ENCODE measurements around the gene SLC39A11. TPM values are rescaled to one million over a fixed set of nuclear protein-coding genes. Genes with fewer than 3 reads are reported as not detected.

Gene SLC39A11
- total RNA-seq, 2 experiments from 2014 or later, result 25.6 to 51.5 TPM

DNA sequence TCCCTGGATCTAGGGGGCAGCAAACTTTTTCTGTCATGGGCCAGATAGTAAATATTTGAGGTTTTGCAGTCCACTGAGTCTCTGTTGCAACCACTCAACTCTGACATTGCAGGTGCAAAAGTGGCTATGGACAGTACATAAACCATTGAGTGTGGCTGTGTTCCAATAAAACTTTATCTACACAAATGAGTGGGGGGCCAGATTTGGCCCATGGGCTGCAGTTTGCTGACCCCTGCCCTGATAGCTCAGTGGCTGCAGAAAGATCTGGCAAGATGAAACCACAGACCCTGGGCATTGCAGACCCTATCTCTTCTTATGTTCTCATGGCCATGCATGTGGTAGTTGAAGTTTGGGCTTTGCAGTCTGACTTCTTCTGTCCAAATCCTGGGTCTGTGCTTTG is 440.5 kb downstream of the SLC39A11 start:
- no peaks in the 10 kb centered on the region for H3K79me2 ChIP-seq (ENCODE audit: insufficient read depth, low read depth, low read length)
- H2AFZ ChIP-seq (ENCODE audit: low read length), result no peak overlapping the region
- TF ChIP-seq EZH2phosphoT487 (IDR thresholded peaks at IDR 0.05; ENCODE audit: borderline replicate concordance, low read depth, low read length), result no peak
- TF ChIP-seq, protein P1, sequence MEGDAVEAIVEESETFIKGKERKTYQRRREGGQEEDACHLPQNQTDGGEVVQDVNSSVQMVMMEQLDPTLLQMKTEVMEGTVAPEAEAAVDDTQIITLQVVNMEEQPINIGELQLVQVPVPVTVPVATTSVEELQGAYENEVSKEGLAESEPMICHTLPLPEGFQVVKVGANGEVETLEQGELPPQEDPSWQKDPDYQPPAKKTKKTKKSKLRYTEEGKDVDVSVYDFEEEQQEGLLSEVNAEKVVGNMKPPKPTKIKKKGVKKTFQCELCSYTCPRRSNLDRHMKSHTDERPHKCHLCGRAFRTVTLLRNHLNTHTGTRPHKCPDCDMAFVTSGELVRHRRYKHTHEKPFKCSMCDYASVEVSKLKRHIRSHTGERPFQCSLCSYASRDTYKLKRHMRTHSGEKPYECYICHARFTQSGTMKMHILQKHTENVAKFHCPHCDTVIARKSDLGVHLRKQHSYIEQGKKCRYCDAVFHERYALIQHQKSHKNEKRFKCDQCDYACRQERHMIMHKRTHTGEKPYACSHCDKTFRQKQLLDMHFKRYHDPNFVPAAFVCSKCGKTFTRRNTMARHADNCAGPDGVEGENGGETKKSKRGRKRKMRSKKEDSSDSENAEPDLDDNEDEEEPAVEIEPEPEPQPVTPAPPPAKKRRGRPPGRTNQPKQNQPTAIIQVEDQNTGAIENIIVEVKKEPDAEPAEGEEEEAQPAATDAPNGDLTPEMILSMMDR (conservative IDR thresholded peaks at IDR 0.05; ENCODE audit: low read length), result no peak
- H3K27ac ChIP-seq (ENCODE audit: low read depth, low read length, poor library complexity, severe bottlenecking), result no peak overlapping the region
- no peaks in the 10 kb centered on the region for H4K20me1 ChIP-seq (ENCODE audit: insufficient read depth, low read length)
- no peaks in the 10 kb centered on the region for H3K4me1 ChIP-seq (ENCODE audit: insufficient read depth, low read length, poor library complexity, severe bottlenecking)
- H3K9me2 ChIP-seq (ENCODE audit: insufficient read depth, low read length), result no peaks in the 10 kb centered on the region
- CTCF ChIA-PET (ENCODE audit: unreplicated experiment), result no interaction called here
- no peak overlapping the region for H3K4me3 ChIP-seq (ENCODE audit: low read depth, low read length, poor library complexity, severe bottlenecking)
- H3K9me3 ChIP-seq (ENCODE audit: low read length), result no peaks in the 10 kb centered on the region
- BruUV-seq (replicated peaks), result no TSS peak
- intact Hi-C loops (cut with micrococcal nuclease; ENCODE audit: unreplicated experiment), result no loop called here
- POLR2A ChIA-PET, result interaction anchor here (1.2 kb wide), 1 partner anchor 9 kb away, joined by 3 read pairs; no protein-coding TSS in a partner anchor
- H3K36me3 ChIP-seq (ENCODE audit: insufficient read depth, low read length), result no peaks in the 10 kb centered on the region
- no peak overlapping the region for H3K4me2 ChIP-seq (ENCODE audit: low read length)
- peak; percentile 19 for DNase-seq (ENCODE audit: low spot score)

DNA sequence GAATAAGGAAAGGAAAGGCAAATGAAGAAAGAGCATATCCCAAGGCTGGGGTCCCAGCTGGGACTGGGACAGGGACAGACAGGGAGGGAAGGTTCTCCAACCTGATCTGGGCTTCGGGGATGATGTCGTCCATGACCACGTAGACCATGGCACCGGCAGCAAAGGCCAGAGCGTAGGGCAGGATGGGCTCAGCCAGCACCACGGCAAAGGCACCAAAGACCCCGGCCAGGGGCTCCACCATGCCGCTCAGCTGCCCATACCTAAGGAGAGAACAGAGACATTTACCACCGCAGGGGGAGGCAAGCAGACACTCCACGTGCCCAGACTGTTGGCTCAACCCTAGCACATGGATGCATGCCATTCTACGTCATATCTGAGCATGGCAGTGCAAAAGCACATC is 443.8 kb downstream of the SLC39A11 start:
- Histone ChIP-seq H3K27ac (ENCODE audit: low read depth, low read length, poor library complexity, severe bottlenecking) (no peak overlapping the region), H3K4me2 (ENCODE audit: low read length) (no peak overlapping the region), H3K9me2 (ENCODE audit: insufficient read depth, low read length) (no peaks in the 10 kb centered on the region), H3K4me1 (ENCODE audit: insufficient read depth, low read length, poor library complexity, severe bottlenecking) (no peaks in the 10 kb centered on the region), H3K36me3 (ENCODE audit: insufficient read depth, low read length) (no peaks in the 10 kb centered on the region), H4K20me1 (ENCODE audit: insufficient read depth, low read length) (no peaks in the 10 kb centered on the region), H2AFZ (ENCODE audit: low read length) (no peak overlapping the region), H3K4me3 (ENCODE audit: low read depth, low read length, poor library complexity, severe bottlenecking) (no peak overlapping the region), H3K9me3 (ENCODE audit: low read length) (no peaks in the 10 kb centered on the region), H3K79me2 (ENCODE audit: insufficient read depth, low read depth, low read length) (no peaks in the 10 kb centered on the region)
- CTCF ChIA-PET (ENCODE audit: unreplicated experiment), result no interaction called here
- intact Hi-C loops (cut with micrococcal nuclease; ENCODE audit: unreplicated experiment), result no loop called here
- no TSS peak for BruUV-seq (replicated peaks)
- DNase-seq (ENCODE audit: low spot score), result no peak
- POLR2A ChIA-PET, result interaction anchor here (0.6 kb wide), 1 partner anchor 71 kb away, joined by 3 read pairs; no protein-coding TSS in a partner anchor
- TF ChIP-seq, protein P1 (conservative IDR thresholded peaks at IDR 0.05; ENCODE audit: low read length), result no peak
- TF ChIP-seq EZH2phosphoT487 (IDR thresholded peaks at IDR 0.05; ENCODE audit: borderline replicate concordance, low read depth, low read length), result no peak

DNA sequence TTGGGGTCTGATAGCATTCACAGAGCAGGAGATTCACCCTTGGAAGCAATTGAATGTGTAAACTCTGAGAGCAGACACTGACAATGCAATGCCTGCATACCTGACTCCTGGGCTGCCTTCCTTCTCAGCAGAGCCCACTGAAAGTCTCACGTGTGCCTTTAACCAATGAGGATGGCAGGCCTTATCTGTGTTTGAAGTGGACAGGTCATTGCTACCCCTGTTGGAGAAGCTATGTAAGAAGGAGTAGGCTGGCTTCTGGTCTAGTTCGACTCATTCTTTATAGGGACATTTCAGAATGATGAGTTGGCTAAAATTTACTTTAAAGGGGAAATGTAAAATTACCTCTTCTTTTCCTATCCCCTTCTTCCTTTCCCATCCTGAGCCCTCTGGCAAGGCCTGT is 446.3 kb downstream of the SLC39A11 start:
- Histone ChIP-seq H3K79me2 (ENCODE audit: insufficient read depth, low read depth, low read length) (no peaks in the 10 kb centered on the region), H3K36me3 (ENCODE audit: insufficient read depth, low read length) (no peaks in the 10 kb centered on the region), H3K4me3 (ENCODE audit: low read depth, low read length, poor library complexity, severe bottlenecking) (no peak overlapping the region), H3K27ac (ENCODE audit: low read depth, low read length, poor library complexity, severe bottlenecking) (no peak overlapping the region), H3K9me2 (ENCODE audit: insufficient read depth, low read length) (no peaks in the 10 kb centered on the region), H3K4me1 (ENCODE audit: insufficient read depth, low read length, poor library complexity, severe bottlenecking) (no peaks in the 10 kb centered on the region), H3K4me2 (ENCODE audit: low read length) (no peak overlapping the region), H4K20me1 (ENCODE audit: insufficient read depth, low read length) (no peaks in the 10 kb centered on the region), H2AFZ (ENCODE audit: low read length) (no peak overlapping the region), H3K9me3 (ENCODE audit: low read length) (no peaks in the 10 kb centered on the region)
- ChIA-PET CTCF (ENCODE audit: unreplicated experiment) (no interaction called here), POLR2A (interaction anchor here (0.8 kb wide), 1 partner anchor 156 kb away, joined by 3 read pairs; no protein-coding TSS in a partner anchor)
- intact Hi-C loops (cut with micrococcal nuclease; ENCODE audit: unreplicated experiment), result no loop called here
- no peak for DNase-seq (ENCODE audit: low spot score)
- no peak for TF ChIP-seq EZH2phosphoT487 (IDR thresholded peaks at IDR 0.05; ENCODE audit: borderline replicate concordance, low read depth, low read length)
- TF ChIP-seq, protein P1 (conservative IDR thresholded peaks at IDR 0.05; ENCODE audit: low read length), result no peak
- BruUV-seq (replicated peaks), result no TSS peak

Data from OCI-LY7 (cell line).